Transverse colon (tissue), 4 donors: ENCODE results near the gene ARRDC5. TPM values are rescaled to one million over a fixed set of nuclear protein-coding genes. Genes with fewer than 3 reads are reported as not detected.
"Not testable (repeated sequence)": the region's sequence is repeated elsewhere in the genome, so short reads cannot be mapped to it uniquely, and the experiment has no call there.

Experiments
- DNase-seq: peaks from one replicate; pipeline ENCODE4 v3.0.0-alpha.2; 2019
- H3K27ac ChIP-seq, 4 donors: fragments of 200-600 bp; sonication (generic); 2 replicates each; pipeline ENCODE4 v1.5.1; 2016 to 2018; ENCODE audit warnings: inconsistent platforms in 4 of 4
- H3K27me3 ChIP-seq: fragments of 200-600 bp; sonication (generic); 2 replicates; pipeline ENCODE4 v1.5.1; 2017; ENCODE audit warnings: inconsistent platforms
- H3K36me3 ChIP-seq, 4 donors: fragments of 200-600 bp; sonication (generic); 2 replicates each; pipeline ENCODE4 v1.5.1; 2017 to 2019; ENCODE audit warnings: inconsistent platforms in 4 of 4
- H3K4me1 ChIP-seq, 4 donors: fragments of 200-600 bp; sonication (generic); 2 replicates each; pipeline ENCODE4 v1.5.1; 2017 to 2020; ENCODE audit warnings: inconsistent platforms in 4 of 4
- H3K4me3 ChIP-seq, 4 donors: fragments of 200-600 bp; sonication (generic); 1 replicate in 1 of 4; 2 replicates in 3 of 4; pipeline versions ENCODE4 v1.5.1 to v1.6.1; 2017 to 2019; ENCODE audit warnings: inconsistent platforms in 4 of 4
- H3K9me3 ChIP-seq, 2 donors: fragments of 200-600 bp; sonication (generic); 2 replicates each; pipeline ENCODE4 v1.5.1; 2017 to 2019; ENCODE audit warnings: inconsistent platforms in 2 of 2
- EP300 ChIP-seq: sonication (generic); formaldehyde crosslinking; IDR thresholded peaks from one replicate; pipeline ENCODE4 v1.6.1; 2017; ENCODE audit warnings: antibody characterized with exemption, low read depth
- POLR2A ChIP-seq: fragments of 450-650 bp; IDR thresholded peaks from one replicate; pipeline ENCODE4 v1.6.1; 2016; ENCODE audit warnings: antibody characterized with exemption, mild to moderate bottlenecking, moderate library complexity
- POLR2AphosphoS5 ChIP-seq, 3 donors: sonication (generic); formaldehyde crosslinking; IDR thresholded peaks; one replicate each; pipeline ENCODE4 v1.6.1; 2016; ENCODE audit warnings: antibody characterized with exemption in 3 of 3
- WGBS, 2 donors: methylation state at CpG; one replicate each; pipeline ENCODE4 v1.1.5; 2018; ENCODE audit warnings: low coverage in 1 of 2; 5-methylcytosine and 5-hydroxymethylcytosine counted together
- in situ Hi-C, 4 donors: fragments of 200-750 bp; cut with MboI; loops; one replicate each; pipeline versions ENCODE4 v1.15.0 to v1.15.1; 2017; ENCODE audit warnings: low sequenced_read_pairs in 3 of 4, low pct_ligation_motif_present in 1 of 4, low pct_unique_long_range_greater_than_20kb in 1 of 4
- intact Hi-C: fragments of 100-400 bp; cut with DNase I; formaldehyde crosslinking; loops from one replicate; pipeline ENCODE4 v1.15.1; 2023; ENCODE audit warnings: low total_unique reads
- total RNA-seq, 4 donors: library from RNA; depleted of rRNA; stranded (reverse); fragments of >200 nt; gene quantifications; one replicate each; pipeline ENCODE4 v1.1.0, GENCODE V29; 2016
- TF ChIP-seq, protein P1 (sequence below), 5 experiments: fragments of 200-600 bp in 3 of 5; fragments of 450-650 bp in 2 of 5; sonication (generic) in 3 of 5; IDR thresholded peaks; 1 replicate in 2 of 5; 2 replicates in 3 of 5; pipeline ENCODE4 v1.5.1; 2016 to 2017; ENCODE audit warnings: antibody characterized with exemption in 5 of 5, inconsistent platforms in 3 of 5, mild to moderate bottlenecking in 2 of 5, moderate library complexity in 1 of 5

The ARRDC5 gene
- total RNA-seq, 4 donors from 2014 or later = 1.3 TPM; not detected in 3

DNA sequence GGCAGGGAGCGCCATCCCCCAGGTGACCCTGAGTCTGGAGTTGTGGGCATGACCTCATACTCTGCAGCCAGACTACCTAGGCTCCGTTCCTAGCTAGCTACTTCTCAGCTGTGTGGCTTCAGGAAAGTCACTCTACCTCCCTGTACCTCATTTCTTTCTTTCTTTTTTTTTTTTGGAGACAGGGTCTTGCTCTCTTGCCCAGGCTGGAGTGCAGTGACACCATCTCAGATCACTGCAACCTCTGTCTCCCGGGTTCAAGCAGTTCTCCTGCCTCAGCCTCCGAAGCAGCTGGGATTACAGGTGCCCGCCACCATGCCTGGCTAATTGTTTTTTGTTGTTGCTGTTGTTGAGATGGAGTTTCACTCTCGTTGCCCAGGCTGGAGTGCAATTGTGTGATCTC lies 50.2 kb downstream of the ARRDC5 start:
- 93 to 100% methylated on average over 1 to 6 of the region's 6 CpGs for WGBS, 2 donors
- no peaks in the 10 kb centered on the region for H3K9me3 ChIP-seq
- H3K4me1 ChIP-seq = no peaks in the 10 kb centered on the region
- no peak for DNase-seq
- TF ChIP-seq, protein P1, sequence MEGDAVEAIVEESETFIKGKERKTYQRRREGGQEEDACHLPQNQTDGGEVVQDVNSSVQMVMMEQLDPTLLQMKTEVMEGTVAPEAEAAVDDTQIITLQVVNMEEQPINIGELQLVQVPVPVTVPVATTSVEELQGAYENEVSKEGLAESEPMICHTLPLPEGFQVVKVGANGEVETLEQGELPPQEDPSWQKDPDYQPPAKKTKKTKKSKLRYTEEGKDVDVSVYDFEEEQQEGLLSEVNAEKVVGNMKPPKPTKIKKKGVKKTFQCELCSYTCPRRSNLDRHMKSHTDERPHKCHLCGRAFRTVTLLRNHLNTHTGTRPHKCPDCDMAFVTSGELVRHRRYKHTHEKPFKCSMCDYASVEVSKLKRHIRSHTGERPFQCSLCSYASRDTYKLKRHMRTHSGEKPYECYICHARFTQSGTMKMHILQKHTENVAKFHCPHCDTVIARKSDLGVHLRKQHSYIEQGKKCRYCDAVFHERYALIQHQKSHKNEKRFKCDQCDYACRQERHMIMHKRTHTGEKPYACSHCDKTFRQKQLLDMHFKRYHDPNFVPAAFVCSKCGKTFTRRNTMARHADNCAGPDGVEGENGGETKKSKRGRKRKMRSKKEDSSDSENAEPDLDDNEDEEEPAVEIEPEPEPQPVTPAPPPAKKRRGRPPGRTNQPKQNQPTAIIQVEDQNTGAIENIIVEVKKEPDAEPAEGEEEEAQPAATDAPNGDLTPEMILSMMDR (IDR thresholded peaks at IDR 0.05) = no peak
- no peak for TF ChIP-seq POLR2AphosphoS5 (IDR thresholded peaks at IDR 0.05)
- no peak for TF ChIP-seq EP300
- TF ChIP-seq POLR2A = no peak
- in situ Hi-C loops (loop anchor here in 1 of 4 donors (25.0 kb wide), 1 partner anchor 185 kb away; no protein-coding TSS in a partner anchor), intact Hi-C loops (loop anchor here (2.0 kb wide), 1 partner anchor 44 kb away; no protein-coding TSS in a partner anchor)
- H3K4me3 ChIP-seq = no peak overlapping the region
- no peaks in the 10 kb centered on the region for H3K27me3 ChIP-seq
- H3K27ac ChIP-seq = no peak overlapping the region
- peaks cover 0 to 16% (median 3%) of the 10 kb centered on the region in 4 donors for H3K36me3 ChIP-seq

DNA sequence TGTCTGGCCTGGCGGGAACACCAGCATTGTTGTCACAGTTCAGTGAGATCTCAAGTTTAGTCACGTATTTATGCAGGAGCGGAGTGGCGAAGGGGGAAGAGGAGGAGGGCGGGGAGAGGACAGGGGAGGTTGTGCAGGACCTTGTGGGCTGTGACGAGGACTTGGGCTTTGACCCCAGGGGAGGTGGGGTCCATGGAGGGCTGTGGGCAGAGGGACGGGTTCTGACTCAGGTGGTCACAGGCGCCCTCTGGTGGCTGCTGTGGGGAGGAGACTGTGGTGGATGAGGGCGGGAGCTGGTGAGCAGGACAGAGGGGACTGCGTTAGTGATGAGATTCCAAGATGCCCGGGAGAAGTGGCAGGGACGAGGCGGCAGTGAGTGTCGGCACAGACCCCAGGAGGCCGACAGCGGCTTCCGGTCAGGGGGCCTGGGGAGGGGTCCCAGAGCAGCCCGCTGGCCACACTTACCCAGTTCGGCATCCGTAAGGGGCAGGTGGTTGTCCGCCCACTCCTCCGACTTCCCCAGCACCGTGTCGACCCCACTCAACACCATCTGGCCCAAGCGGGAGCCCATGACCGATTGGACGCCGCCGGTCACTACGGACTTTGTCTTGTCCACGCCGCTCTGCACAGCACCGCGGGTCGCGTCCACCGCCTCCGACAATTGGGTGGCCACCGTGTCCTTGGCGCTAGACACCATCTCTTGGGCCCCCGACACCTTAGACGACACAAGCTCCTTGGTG lies 51.0 kb downstream of the ARRDC5 start:
- in situ Hi-C loops = loop anchor here in 1 of 4 donors (25.0 kb wide), 1 partner anchor 186 kb away; no protein-coding TSS in a partner anchor

DNA sequence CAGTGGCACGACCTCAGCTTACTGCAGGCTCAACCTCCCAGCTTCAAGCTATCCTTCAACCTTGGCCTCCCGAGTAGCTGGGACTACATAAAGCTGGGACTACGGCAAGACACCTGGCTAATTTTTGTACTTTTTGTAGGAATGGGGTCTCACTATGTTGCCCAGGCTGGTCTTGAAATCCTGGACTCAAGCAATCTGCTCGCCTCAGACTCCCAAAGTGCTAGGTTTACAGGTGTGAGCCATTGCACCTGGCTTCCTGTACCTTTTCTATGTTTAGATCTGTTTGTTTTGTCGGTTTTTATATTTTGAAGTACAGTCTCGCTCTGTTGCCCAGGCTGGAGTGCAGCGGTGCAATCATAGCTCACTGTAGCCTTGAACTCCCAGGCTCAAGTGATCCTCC lies 53.7 kb downstream of the ARRDC5 start:
- TF ChIP-seq POLR2AphosphoS5 (IDR thresholded peaks at IDR 0.05) (no peak), POLR2A (no peak), EP300 (no peak)
- TF ChIP-seq, protein P1 (IDR thresholded peaks at IDR 0.05) = no peak
- WGBS, 2 donors = 89 to 92% methylated on average over 5 to 7 of the region's 7 CpGs
- Histone ChIP-seq H3K9me3 (no peaks in the 10 kb centered on the region), H3K27ac (no peak overlapping the region), H3K4me1 (peaks cover 0 to 5% (median 0%) of the 10 kb centered on the region in 4 donors), H3K27me3 (no peaks in the 10 kb centered on the region), H3K36me3 (peaks cover 0 to 18% (median 5%) of the 10 kb centered on the region in 4 donors), H3K4me3 (no peak overlapping the region)
- in situ Hi-C loops (loop anchor here in 1 of 4 donors (5.0 kb wide), 1 partner anchor 42 kb away; no protein-coding TSS in a partner anchor), intact Hi-C loops (no loop called here)
- DNase-seq = no peak

More for the DNA sequence above, 51.0 kb downstream of the ARRDC5 start:
- H3K36me3 ChIP-seq = peaks cover 0 to 8% (median 3%) of the 10 kb centered on the region in 4 donors
- no peaks in the 10 kb centered on the region for H3K27me3 ChIP-seq
- no peaks in the 10 kb centered on the region for H3K4me1 ChIP-seq
- intact Hi-C loops = loop anchor here (2.0 kb wide), 1 partner anchor 43 kb away; no protein-coding TSS in a partner anchor
- no peaks in the 10 kb centered on the region for H3K9me3 ChIP-seq
- DNase-seq = peak; percentile 70
- no peak overlapping the region for H3K4me3 ChIP-seq
- no peak overlapping the region for H3K27ac ChIP-seq
- 82% methylated on average over 42 of the region's 42 CpGs; no CpG with 5 or more reads in 1 of the 2 donors for WGBS, 2 donors
- TF ChIP-seq POLR2AphosphoS5 (IDR thresholded peaks at IDR 0.05) = no peak
- TF ChIP-seq POLR2A = no peak
- TF ChIP-seq EP300 = no peak
- TF ChIP-seq, protein P1 (IDR thresholded peaks at IDR 0.05) = peak; percentile 82 to 89 (median 88)

DNA sequence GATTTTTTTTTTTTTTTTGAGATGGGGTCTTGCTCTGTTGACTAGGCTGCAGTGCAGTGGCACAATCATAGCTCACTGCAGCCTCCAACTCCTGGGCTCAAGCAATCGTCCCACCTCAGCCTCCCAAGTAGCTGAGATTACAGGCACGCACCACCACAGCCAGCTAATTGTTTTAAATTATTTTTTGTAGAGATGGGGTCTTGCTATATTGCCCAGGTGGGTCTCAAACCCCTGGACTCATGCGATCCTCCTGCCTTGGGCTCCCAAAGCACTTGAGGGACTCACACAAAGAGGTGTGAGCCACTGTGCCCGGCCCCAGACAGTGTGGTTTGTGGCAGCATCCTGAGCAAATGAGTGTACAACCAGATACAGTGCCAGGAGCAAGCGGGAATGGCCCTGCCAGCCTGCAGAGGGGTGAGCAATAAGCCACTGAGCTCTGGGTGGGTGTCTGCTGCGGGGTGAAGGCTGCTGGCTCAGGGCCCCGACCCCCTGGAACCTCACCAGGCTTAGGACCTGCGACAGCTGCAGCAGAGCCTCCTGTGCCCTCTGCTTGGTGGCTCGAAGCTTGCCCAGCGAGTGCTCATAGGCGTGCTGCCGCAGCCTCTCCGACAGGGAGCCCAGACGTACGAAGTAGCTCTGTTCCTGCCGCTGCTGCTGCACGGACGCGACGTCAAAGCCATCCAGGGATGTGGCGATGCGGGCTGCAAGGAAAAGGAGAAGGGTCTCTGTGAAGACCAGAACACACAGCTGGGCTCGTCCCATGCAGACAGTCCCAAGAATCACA lies 55.3 kb downstream of the ARRDC5 start:
- no peak overlapping the region for H3K27ac ChIP-seq
- peaks cover 0 to 6% (median 3%) of the 10 kb centered on the region in 4 donors for H3K4me1 ChIP-seq
- intact Hi-C loops = no loop called here
- in situ Hi-C loops = loop anchor here in 1 of 4 donors (5.0 kb wide), 1 partner anchor 40 kb away; no protein-coding TSS in a partner anchor
- H3K9me3 ChIP-seq = no peaks in the 10 kb centered on the region
- 97% methylated on average over 23 of the region's 23 CpGs; no CpG with 5 or more reads in 1 of the 2 donors for WGBS, 2 donors
- peaks cover 0 to 24% (median 5%) of the 10 kb centered on the region in 4 donors for H3K36me3 ChIP-seq
- no peak for DNase-seq
- TF ChIP-seq, protein P1 (IDR thresholded peaks at IDR 0.05) = no peak
- TF ChIP-seq POLR2AphosphoS5 (IDR thresholded peaks at IDR 0.05) = no peak
- TF ChIP-seq EP300 = no peak
- no peak for TF ChIP-seq POLR2A
- no peaks in the 10 kb centered on the region for H3K27me3 ChIP-seq
- no peak overlapping the region for H3K4me3 ChIP-seq

DNA sequence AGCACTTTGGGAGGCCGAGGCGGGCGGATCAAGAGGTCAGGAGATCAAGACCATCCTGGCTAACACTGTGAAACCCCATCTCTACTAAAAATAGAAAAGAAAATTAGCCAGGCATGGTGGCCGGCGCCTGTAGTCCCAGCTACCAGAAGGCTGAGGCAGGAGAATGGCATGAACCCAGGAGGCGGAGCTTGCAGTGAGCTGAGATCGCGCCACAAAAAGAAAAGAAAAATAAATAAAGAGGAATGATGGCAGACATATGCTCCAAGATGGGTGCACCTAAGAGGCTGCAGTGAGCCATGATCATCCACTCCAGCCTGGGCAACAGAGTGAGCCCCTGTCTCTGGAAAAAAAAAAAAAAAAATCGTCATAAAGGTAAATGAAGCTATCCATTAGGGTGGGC lies 56.7 kb downstream of the ARRDC5 start:
- H3K4me3 ChIP-seq, H3K27me3 ChIP-seq, H3K9me3 ChIP-seq, H3K4me1 ChIP-seq, DNase-seq, intact Hi-C loops: not testable (repeated sequence)
- in situ Hi-C loops = loop anchor here in 1 of 4 donors (5.0 kb wide), 1 partner anchor 39 kb away; no protein-coding TSS in a partner anchor
- WGBS, 2 donors = 75% methylated on average over 8 of the region's 9 CpGs; no CpG with 5 or more reads in 1 of the 2 donors
- Histone ChIP-seq H3K36me3 (peaks cover 0 to 22% (median 5%) of the 10 kb centered on the region in 4 donors), H3K27ac (peak overlapping the region; percentile 4 to 62 (median 44))
